HepG2 (cell line): Measurements from ENCODE around the gene GYS1. TPM values are rescaled to one million over a fixed set of nuclear protein-coding genes. Genes with fewer than 3 reads are reported as not detected.

Experiments
- ELF4 ChIP-seq: sonication (generic); formaldehyde crosslinking; IDR thresholded peaks from 2 replicates; pipeline ENCODE4 v1.5.0; 2020; ENCODE audit warnings: missing genetic modification reagents, mild to moderate bottlenecking, moderate library complexity, borderline replicate concordance
- ERF ChIP-seq: IDR thresholded peaks from 2 replicates; pipeline ENCODE4 v1.6.1; 2018; ENCODE audit warnings: missing biosample characterization, missing genetic modification reagents
- HNRNPH1 ChIP-seq: fragments of 200-400 bp; formaldehyde crosslinking; optimal IDR thresholded peaks from 2 replicates; pipeline ENCODE3; 2017; ENCODE audit warnings: mild to moderate bottlenecking, low read depth, low read length
- HOXA3 ChIP-seq: sonication (generic); formaldehyde crosslinking; IDR thresholded peaks from 2 replicates; pipeline ENCODE4 v1.5.0; 2020; ENCODE audit warnings: missing genetic modification reagents
- IRF2 ChIP-seq: IDR thresholded peaks from 2 replicates; pipeline ENCODE4 v1.6.1; 2018; ENCODE audit warnings: missing genetic modification reagents, missing compliant biosample characterization
- JUN ChIP-seq: sonication (generic); formaldehyde crosslinking; IDR thresholded peaks from 2 replicates; pipeline ENCODE4 v1.4.0; 2020; ENCODE audit warnings: mild to moderate bottlenecking, missing genetic modification reagents
- MIER2 ChIP-seq: IDR thresholded peaks from 2 replicates; pipeline ENCODE4 v1.6.1; 2016; ENCODE audit warnings: missing biosample characterization, missing genetic modification reagents
- NR2C2 ChIP-seq: sonication (generic); formaldehyde crosslinking; IDR thresholded peaks from 2 replicates; pipeline ENCODE4 v1.4.0; 2020; ENCODE audit warnings: missing genetic modification reagents, mild to moderate bottlenecking, moderate library complexity, borderline replicate concordance
- POLR2AphosphoS5 ChIP-seq: IDR thresholded peaks from 2 replicates; pipeline ENCODE4 v1.6.1; 2012; ENCODE audit warnings: low read depth, low read length
- POLR2G ChIP-seq: fragments of 200-400 bp; formaldehyde crosslinking; IDR thresholded peaks from 2 replicates; pipeline ENCODE4 v1.6.1; 2018; ENCODE audit warnings: mild to moderate bottlenecking, low read depth, low read length, moderate library complexity
- TEAD2 ChIP-seq: sonication (generic); formaldehyde crosslinking; IDR thresholded peaks from 2 replicates; pipeline ENCODE4 v1.9.0; 2021; ENCODE audit warnings: missing genetic modification reagents
- ZNF383 ChIP-seq: sonication (generic); formaldehyde crosslinking; IDR thresholded peaks from 2 replicates; pipeline ENCODE4 v1.4.0; 2020; ENCODE audit warnings: missing genetic modification reagents, mild to moderate bottlenecking, borderline replicate concordance
- ZNF484 ChIP-seq: sonication (generic); formaldehyde crosslinking; IDR thresholded peaks from 2 replicates; pipeline ENCODE4 v1.5.1; 2020; ENCODE audit warnings: mild to moderate bottlenecking, low read depth, missing genetic modification reagents, borderline replicate concordance
- ZNF546 ChIP-seq: sonication (generic); formaldehyde crosslinking; conservative IDR thresholded peaks from 2 replicates; pipeline ENCODE4 v1.8.1; 2023; ENCODE audit warnings: mild to moderate bottlenecking, missing genetic modification reagents
- ZNF562 ChIP-seq: sonication (generic); formaldehyde crosslinking; IDR thresholded peaks from 2 replicates; pipeline ENCODE4 v1.8.0; 2022; ENCODE audit warnings: missing genetic modification reagents, borderline replicate concordance
- polyA plus RNA-seq, 8 experiments: library from polyadenylated mRNA; depleted of rRNA in 3 of 8; stranded (reverse) in 7 of 8; unstranded in 1 of 8; fragments of >200 nt; fragmentation: Illumina TruSeq in 4 of 8; extraction: Trizol in 4 of 8; gene quantifications; 2 replicates each; pipeline versions ENCODE4 v1.2.1 to v1.2.3, GENCODE V29; 2011 to 2016; ENCODE audit warnings: low read depth in 4 of 8, missing spikeins in 1 of 8, mixed read lengths in 1 of 8; ENCODE audit not compliant: insufficient read depth in 1 of 8
- total RNA-seq, 5 experiments: library from RNA; depleted of rRNA; stranded (reverse); fragments of >200 nt; fragmentation: Illumina TruSeq; extraction: Trizol; gene quantifications; 2 replicates each; pipeline ENCODE4 v1.2.3, GENCODE V29; 2016; ENCODE audit warnings: low read depth in 1 of 5
- TF ChIP-seq, protein P1 (sequence below): sonication (generic); formaldehyde crosslinking; IDR thresholded peaks from 2 replicates; pipeline ENCODE4 v1.8.1; 2023; ENCODE audit warnings: missing genetic modification reagents, inconsistent platforms, borderline replicate concordance
- TF ChIP-seq, protein P2 (sequence below): sonication (generic); formaldehyde crosslinking; IDR thresholded peaks from 2 replicates; pipeline ENCODE4 v1.4.0; 2020; ENCODE audit warnings: missing genetic modification reagents
- TF ChIP-seq, protein P3 (sequence below): sonication (generic); formaldehyde crosslinking; IDR thresholded peaks from 2 replicates; pipeline ENCODE4 v1.5.0; 2020; ENCODE audit warnings: mild to moderate bottlenecking, missing genetic modification reagents, borderline replicate concordance
- TF ChIP-seq, protein P4 (sequence below): sonication (generic); formaldehyde crosslinking; IDR thresholded peaks from 2 replicates; pipeline ENCODE4 v1.4.0; 2020; ENCODE audit warnings: low read depth, mild to moderate bottlenecking, missing genetic modification reagents

Gene GYS1
- total and polyA plus RNA-seq, 2 of the 13 experiments (the other 11 are each of a cell fraction or from before 2014, with no cell fraction given) = 18.4 to 42.1 TPM

DNA sequence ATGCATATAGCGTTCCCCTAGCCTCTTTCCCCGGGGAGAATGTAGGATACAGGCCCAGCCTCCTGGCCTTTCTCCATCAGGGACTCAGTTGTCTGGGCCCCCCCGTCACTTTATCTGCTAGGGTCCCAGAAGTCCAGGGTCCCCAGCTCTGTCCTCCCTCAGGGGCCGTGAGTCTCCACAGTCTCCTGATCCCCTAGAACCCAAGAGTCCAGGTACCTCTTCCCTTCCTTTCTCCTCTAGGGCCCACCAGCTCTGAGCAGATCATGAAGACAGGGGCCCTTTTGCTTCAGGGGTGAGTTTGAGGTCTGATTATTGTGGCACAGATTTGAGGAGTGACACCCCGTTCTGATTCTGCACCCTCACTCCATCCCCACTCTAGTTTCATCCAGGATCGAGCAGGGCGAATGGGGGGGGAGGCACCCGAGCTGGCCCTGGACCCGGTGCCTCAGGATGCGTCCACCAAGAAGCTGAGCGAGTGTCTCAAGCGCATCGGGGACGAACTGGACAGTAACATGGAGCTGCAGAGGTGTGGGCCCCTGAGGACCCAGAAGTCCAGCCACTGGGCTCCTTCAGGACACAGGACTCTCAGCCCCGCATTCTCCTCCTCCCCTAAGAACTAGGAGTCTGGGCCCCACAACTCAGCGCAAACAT, 37.7 kb downstream of the GYS1 start (continued):
- TF ChIP-seq, protein P1, sequence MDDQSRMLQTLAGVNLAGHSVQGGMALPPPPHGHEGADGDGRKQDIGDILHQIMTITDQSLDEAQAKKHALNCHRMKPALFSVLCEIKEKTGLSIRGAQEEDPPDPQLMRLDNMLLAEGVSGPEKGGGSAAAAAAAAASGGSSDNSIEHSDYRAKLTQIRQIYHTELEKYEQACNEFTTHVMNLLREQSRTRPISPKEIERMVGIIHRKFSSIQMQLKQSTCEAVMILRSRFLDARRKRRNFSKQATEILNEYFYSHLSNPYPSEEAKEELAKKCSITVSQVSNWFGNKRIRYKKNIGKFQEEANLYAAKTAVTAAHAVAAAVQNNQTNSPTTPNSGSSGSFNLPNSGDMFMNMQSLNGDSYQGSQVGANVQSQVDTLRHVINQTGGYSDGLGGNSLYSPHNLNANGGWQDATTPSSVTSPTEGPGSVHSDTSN (CRISPR knock-in tag) = no peak
- no peak; the same call in 1 of the 2 replicates for TF ChIP-seq ZNF546 (CRISPR knock-in tag)
- no peak for TF ChIP-seq TEAD2 (CRISPR knock-in tag)
- no peak for TF ChIP-seq HOXA3 (CRISPR knock-in tag)
- no peak for TF ChIP-seq ELF4 (CRISPR knock-in tag)
- no peak for TF ChIP-seq ZNF383 (CRISPR knock-in tag)
- peak; percentile 8; the same call in 1 of the 2 replicates for TF ChIP-seq POLR2G
- TF ChIP-seq, protein P2, sequence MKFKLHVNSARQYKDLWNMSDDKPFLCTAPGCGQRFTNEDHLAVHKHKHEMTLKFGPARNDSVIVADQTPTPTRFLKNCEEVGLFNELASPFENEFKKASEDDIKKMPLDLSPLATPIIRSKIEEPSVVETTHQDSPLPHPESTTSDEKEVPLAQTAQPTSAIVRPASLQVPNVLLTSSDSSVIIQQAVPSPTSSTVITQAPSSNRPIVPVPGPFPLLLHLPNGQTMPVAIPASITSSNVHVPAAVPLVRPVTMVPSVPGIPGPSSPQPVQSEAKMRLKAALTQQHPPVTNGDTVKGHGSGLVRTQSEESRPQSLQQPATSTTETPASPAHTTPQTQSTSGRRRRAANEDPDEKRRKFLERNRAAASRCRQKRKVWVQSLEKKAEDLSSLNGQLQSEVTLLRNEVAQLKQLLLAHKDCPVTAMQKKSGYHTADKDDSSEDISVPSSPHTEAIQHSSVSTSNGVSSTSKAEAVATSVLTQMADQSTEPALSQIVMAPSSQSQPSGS (CRISPR knock-in tag) = no peak
- no peak for TF ChIP-seq ZNF562 (CRISPR knock-in tag)
- TF ChIP-seq JUN (CRISPR knock-in tag) = no peak; the same call in 1 of the 2 replicates
- TF ChIP-seq ERF (CRISPR knock-in tag) = no peak
- no peak for TF ChIP-seq NR2C2 (CRISPR knock-in tag)
- no peak for TF ChIP-seq IRF2 (CRISPR knock-in tag)
- TF ChIP-seq POLR2AphosphoS5 = no peak
- TF ChIP-seq, protein P3, sequence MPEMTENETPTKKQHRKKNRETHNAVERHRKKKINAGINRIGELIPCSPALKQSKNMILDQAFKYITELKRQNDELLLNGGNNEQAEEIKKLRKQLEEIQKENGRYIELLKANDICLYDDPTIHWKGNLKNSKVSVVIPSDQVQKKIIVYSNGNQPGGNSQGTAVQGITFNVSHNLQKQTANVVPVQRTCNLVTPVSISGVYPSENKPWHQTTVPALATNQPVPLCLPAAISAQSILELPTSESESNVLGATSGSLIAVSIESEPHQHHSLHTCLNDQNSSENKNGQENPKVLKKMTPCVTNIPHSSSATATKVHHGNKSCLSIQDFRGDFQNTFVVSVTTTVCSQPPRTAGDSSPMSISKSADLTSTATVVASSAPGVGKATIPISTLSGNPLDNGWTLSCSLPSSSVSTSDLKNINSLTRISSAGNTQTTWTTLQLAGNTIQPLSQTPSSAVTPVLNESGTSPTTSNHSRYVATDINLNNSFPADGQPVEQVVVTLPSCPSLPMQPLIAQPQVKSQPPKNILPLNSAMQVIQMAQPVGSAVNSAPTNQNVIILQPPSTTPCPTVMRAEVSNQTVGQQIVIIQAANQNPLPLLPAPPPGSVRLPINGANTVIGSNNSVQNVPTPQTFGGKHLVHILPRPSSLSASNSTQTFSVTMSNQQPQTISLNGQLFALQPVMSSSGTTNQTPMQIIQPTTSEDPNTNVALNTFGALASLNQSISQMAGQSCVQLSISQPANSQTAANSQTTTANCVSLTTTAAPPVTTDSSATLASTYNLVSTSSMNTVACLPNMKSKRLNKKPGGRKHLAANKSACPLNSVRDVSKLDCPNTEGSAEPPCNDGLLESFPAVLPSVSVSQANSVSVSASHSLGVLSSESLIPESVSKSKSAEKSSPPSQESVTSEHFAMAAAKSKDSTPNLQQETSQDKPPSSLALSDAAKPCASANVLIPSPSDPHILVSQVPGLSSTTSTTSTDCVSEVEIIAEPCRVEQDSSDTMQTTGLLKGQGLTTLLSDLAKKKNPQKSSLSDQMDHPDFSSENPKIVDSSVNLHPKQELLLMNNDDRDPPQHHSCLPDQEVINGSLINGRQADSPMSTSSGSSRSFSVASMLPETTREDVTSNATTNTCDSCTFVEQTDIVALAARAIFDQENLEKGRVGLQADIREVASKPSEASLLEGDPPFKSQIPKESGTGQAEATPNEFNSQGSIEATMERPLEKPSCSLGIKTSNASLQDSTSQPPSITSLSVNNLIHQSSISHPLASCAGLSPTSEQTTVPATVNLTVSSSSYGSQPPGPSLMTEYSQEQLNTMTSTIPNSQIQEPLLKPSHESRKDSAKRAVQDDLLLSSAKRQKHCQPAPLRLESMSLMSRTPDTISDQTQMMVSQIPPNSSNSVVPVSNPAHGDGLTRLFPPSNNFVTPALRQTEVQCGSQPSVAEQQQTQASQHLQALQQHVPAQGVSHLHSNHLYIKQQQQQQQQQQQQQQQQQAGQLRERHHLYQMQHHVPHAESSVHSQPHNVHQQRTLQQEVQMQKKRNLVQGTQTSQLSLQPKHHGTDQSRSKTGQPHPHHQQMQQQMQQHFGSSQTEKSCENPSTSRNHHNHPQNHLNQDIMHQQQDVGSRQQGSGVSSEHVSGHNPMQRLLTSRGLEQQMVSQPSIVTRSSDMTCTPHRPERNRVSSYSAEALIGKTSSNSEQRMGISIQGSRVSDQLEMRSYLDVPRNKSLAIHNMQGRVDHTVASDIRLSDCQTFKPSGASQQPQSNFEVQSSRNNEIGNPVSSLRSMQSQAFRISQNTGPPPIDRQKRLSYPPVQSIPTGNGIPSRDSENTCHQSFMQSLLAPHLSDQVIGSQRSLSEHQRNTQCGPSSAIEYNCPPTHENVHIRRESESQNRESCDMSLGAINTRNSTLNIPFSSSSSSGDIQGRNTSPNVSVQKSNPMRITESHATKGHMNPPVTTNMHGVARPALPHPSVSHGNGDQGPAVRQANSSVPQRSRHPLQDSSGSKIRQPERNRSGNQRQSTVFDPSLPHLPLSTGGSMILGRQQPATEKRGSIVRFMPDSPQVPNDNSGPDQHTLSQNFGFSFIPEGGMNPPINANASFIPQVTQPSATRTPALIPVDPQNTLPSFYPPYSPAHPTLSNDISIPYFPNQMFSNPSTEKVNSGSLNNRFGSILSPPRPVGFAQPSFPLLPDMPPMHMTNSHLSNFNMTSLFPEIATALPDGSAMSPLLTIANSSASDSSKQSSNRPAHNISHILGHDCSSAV = no peak
- no peak for TF ChIP-seq MIER2
- no peak for TF ChIP-seq ZNF484
- TF ChIP-seq, protein P4, sequence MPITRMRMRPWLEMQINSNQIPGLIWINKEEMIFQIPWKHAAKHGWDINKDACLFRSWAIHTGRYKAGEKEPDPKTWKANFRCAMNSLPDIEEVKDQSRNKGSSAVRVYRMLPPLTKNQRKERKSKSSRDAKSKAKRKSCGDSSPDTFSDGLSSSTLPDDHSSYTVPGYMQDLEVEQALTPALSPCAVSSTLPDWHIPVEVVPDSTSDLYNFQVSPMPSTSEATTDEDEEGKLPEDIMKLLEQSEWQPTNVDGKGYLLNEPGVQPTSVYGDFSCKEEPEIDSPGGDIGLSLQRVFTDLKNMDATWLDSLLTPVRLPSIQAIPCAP (CRISPR knock-in tag) = no peak
- TF ChIP-seq HNRNPH1 = no peak
